Mesendoderm (in vitro differentiated cells): ENCODE measurements around the gene SARS2.
"Not testable (repeated sequence)": the region's sequence is repeated elsewhere in the genome, so short reads cannot be mapped to it uniquely, and the experiment has no call there.

Source experiments
- DNase-seq: peaks from one replicate; pipeline ENCODE4 v3.0.0; 2013
- H2AK5ac ChIP-seq: 2 replicates; pipeline ENCODE4 v1.6.1; 2013; ENCODE audit warnings: low read length, inconsistent platforms
- H2BK120ac ChIP-seq: 2 replicates; pipeline ENCODE4 v1.6.1; 2013; ENCODE audit warnings: low read depth, mild to moderate bottlenecking, low read length, moderate library complexity, mixed read lengths
- H2BK15ac ChIP-seq: replicated peaks from 2 replicates; pipeline ENCODE4 v1.6.1; 2013; ENCODE audit warnings: low read depth, mild to moderate bottlenecking, moderate library complexity
- H2BK5ac ChIP-seq: 2 replicates; pipeline ENCODE4 v1.6.1; 2013; ENCODE audit warnings: low read length, inconsistent platforms
- H3K18ac ChIP-seq: 2 replicates; pipeline ENCODE4 v1.6.1; 2013; ENCODE audit warnings: mild to moderate bottlenecking, low read length, mixed read lengths
- H3K23ac ChIP-seq: one replicate; pipeline ENCODE4 v1.6.1; 2013; ENCODE audit warnings: low read length
- H3K27ac ChIP-seq: 2 replicates; pipeline ENCODE4 v1.5.1; 2013; ENCODE audit warnings: low read depth, mild to moderate bottlenecking, inconsistent platforms, low read length, moderate library complexity
- H3K27me3 ChIP-seq: 2 replicates; pipeline ENCODE4 v1.6.1; 2013; ENCODE audit warnings: low read length, control low read depth, mild to moderate bottlenecking, inconsistent platforms; ENCODE audit not compliant: insufficient read depth, poor library complexity
- H3K36me3 ChIP-seq: 2 replicates; pipeline ENCODE4 v1.6.1; 2013; ENCODE audit warnings: low read length, inconsistent platforms; ENCODE audit not compliant: control insufficient read depth, insufficient read depth
- H3K4ac ChIP-seq: one replicate; pipeline ENCODE4 v1.6.1; 2013; ENCODE audit warnings: low read depth, mild to moderate bottlenecking, low read length, moderate library complexity
- H3K4me1 ChIP-seq: 2 replicates; pipeline ENCODE4 v1.6.1; 2013; ENCODE audit warnings: low read depth, low read length, inconsistent platforms; ENCODE audit not compliant: control insufficient read depth
- H3K4me2 ChIP-seq: 2 replicates; pipeline ENCODE4 v1.6.1; 2013; ENCODE audit warnings: low read length
- H3K4me3 ChIP-seq: 2 replicates; pipeline ENCODE4 v1.5.1; 2013; ENCODE audit warnings: mild to moderate bottlenecking, low read length
- H3K56ac ChIP-seq: one replicate; pipeline ENCODE4 v1.6.1; 2013; ENCODE audit warnings: low read length
- H3K79me1 ChIP-seq: 2 replicates; pipeline ENCODE4 v1.6.1; 2013; ENCODE audit warnings: low read length, inconsistent platforms
- H3K79me2 ChIP-seq: 2 replicates; pipeline ENCODE4 v1.6.1; 2013; ENCODE audit warnings: mild to moderate bottlenecking, low read length; ENCODE audit not compliant: control insufficient read depth, insufficient read depth
- H3K9ac ChIP-seq: 2 replicates; pipeline ENCODE4 v1.6.1; 2013; ENCODE audit warnings: low read length, inconsistent platforms
- H4K5ac ChIP-seq: one replicate; pipeline ENCODE4 v1.6.1; 2013; ENCODE audit warnings: low read length
- H4K8ac ChIP-seq: one replicate; pipeline ENCODE4 v1.6.1; 2013; ENCODE audit warnings: low read depth, mild to moderate bottlenecking, control low read depth, low read length, moderate library complexity
- WGBS: extraction: QIAGEN DNeasy Blood & Tissue Kit; methylation state at CpG from one replicate; pipeline ENCODE4 v1.1.7; 2013; ENCODE audit warnings: low lambda C conversion rate, missing lambda C conversion rate; ENCODE audit not compliant: insufficient coverage; ENCODE audit errors: extremely low coverage; 5-methylcytosine and 5-hydroxymethylcytosine counted together

The SARS2 gene

DNA sequence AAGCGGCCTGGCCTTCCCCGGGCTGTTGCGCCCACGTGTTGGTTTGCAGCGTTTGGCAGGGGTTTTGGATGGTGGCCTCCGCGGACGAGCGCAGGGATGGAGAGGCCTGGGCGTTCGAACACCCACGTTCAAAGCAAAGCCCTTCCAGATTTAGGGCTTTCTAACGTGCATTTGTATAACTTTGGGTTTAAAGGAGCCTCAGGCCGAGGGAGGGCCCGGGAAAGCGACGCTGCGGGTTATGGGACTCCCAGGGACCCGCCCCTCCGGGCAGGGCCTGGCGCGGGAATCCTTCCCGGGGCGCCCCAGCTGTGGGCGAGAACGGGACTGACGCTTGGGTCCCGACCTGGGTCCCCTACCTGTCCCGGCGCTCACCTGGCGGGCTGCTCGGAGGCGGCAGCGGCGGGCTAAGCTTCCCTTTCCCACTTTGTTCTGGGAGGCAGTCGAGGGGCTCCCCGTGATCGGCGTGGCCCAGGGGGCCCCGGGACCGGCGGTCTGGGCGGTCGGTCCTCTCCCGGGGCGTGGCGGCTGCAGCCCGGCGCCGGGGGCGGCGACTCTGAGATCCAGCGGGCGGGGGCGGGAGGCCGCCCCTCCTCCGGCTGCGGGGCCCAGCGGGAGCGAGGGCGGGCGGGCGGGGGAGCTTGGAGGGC lies 44.8 kb upstream of the SARS2 start, which contains the start of gene FBXO17:
Gene FBXO17, minus strand, starts transcription at position 529 of the 647 bp plus-strand sequence. CDS start 25,423 bp downstream, outside the sequence.
- H4K5ac ChIP-seq, result peak within 1 kb of the TSS; percentile 1
- peaks cover 2% of the 10 kb centered on the region for H3K79me1 ChIP-seq
- peak within 1 kb of the TSS; percentile 74 for H3K4me3 ChIP-seq
- peak within 1 kb of the TSS; percentile 23 for H3K4me2 ChIP-seq
- H2AK5ac ChIP-seq, result no peak within 1 kb of the TSS
- H3K4ac ChIP-seq, result peak within 1 kb of the TSS; percentile 72
- no peaks in the 10 kb centered on the region for H3K79me2 ChIP-seq
- DNase-seq, result peak; percentile 72
- H3K27ac ChIP-seq, result peak within 1 kb of the TSS; percentile 70
- peak within 1 kb of the TSS; percentile 92 for H3K56ac ChIP-seq
- H2BK5ac ChIP-seq, result peak within 1 kb of the TSS; percentile 82
- peak within 1 kb of the TSS; percentile 74 for H2BK120ac ChIP-seq
- peaks cover 2% of the 10 kb centered on the region for H3K27me3 ChIP-seq
- H2BK15ac ChIP-seq, result peak within 1 kb of the TSS; percentile 42
- peaks cover 4% of the 10 kb centered on the region for H3K4me1 ChIP-seq
- no peaks in the 10 kb centered on the region for H3K36me3 ChIP-seq
- peak within 1 kb of the TSS; percentile 42 for H4K8ac ChIP-seq
- H3K18ac ChIP-seq, result peak within 1 kb of the TSS; percentile 99
- peak within 1 kb of the TSS; percentile 89 for H3K9ac ChIP-seq
- H3K23ac ChIP-seq, result peak within 1 kb of the TSS; percentile 74
- no CpG with 5 or more reads among the region's 63 CpGs for WGBS

DNA sequence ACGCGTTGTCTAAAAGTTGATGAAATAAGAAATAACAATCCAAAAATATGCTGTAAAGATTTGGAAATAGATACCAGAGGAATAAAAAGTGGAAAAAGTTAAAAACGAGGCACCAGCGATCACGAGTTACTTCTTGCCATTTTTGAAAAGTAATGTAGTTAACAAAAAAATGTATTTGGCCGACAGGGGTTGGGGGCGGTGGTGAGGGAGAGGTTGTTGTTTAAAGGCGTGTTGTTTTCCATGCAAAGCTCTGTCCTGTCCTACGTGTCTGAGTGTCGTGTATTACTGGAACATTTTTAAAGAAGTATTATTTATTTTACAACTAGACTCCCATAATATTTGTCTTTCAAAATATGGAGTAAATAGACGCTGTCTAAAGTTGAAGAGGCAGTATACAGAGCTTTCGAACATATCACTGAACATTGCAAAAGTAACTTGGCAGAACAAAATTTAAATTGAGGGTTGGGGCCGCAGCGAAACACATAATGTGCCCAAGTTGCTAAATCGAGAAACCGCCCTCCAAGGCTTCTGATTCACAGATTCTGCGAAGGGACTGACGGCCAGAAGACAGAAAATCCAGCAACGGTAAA lies 44.2 kb upstream of the SARS2 start:
- H4K8ac ChIP-seq, result no peak overlapping the region
- H3K18ac ChIP-seq, result no peak overlapping the region
- no peak overlapping the region for H2BK120ac ChIP-seq
- H3K27me3 ChIP-seq, result peaks cover 1% of the 10 kb centered on the region
- H3K4me1 ChIP-seq, result peaks cover 4% of the 10 kb centered on the region
- DNase-seq, result no peak
- peak overlapping the region; percentile 18 for H3K4me2 ChIP-seq
- H3K27ac ChIP-seq, result no peak overlapping the region
- no peak overlapping the region for H3K4ac ChIP-seq
- WGBS, result no CpG with 5 or more reads among the region's 19 CpGs
- H3K23ac ChIP-seq, result no peak overlapping the region
- H2BK15ac ChIP-seq, result no peak overlapping the region
- H2BK5ac ChIP-seq, result no peak overlapping the region
- H3K79me1 ChIP-seq, result peaks cover 2% of the 10 kb centered on the region
- H3K56ac ChIP-seq, result peak overlapping the region; percentile 92
- no peak overlapping the region for H4K5ac ChIP-seq
- H3K9ac ChIP-seq, result peak overlapping the region; percentile 89
- no peak overlapping the region for H2AK5ac ChIP-seq
- H3K4me3 ChIP-seq, result peak overlapping the region; percentile 74
- no peaks in the 10 kb centered on the region for H3K36me3 ChIP-seq
- no peaks in the 10 kb centered on the region for H3K79me2 ChIP-seq

DNA sequence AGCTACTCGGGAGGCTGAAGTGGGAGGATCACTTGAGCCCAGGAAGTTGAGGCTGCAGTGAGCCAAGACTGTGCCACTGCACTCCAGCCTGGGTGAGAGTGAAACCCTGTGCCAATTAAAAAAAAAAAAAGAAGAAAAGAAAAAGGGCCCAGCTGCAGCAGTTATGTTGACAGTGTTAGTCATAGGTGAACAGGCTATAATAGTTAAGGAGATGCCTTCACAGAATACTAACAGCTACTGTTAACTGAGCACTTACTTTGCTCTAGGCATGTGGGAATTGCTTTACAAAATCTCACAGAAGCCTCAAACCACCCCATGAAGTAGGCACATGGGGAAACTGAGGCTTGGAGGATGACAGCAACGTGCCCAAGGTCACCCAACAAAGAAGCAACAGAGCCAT lies 41.1 kb upstream of the SARS2 start:
- Histone ChIP-seq H2AK5ac (no peak overlapping the region), H3K4ac (no peak overlapping the region), H3K27ac (no peak overlapping the region), H3K36me3 (no peaks in the 10 kb centered on the region), H2BK120ac (no peak overlapping the region), H2BK15ac (no peak overlapping the region), H3K9ac (no peak overlapping the region), H2BK5ac (no peak overlapping the region), H3K79me1 (peaks cover 2% of the 10 kb centered on the region), H3K23ac (no peak overlapping the region), H4K5ac (no peak overlapping the region), H3K27me3 (no peaks in the 10 kb centered on the region), H4K8ac (no peak overlapping the region), H3K18ac (no peak overlapping the region), H3K4me1 (peaks cover 4% of the 10 kb centered on the region), H3K79me2 (no peaks in the 10 kb centered on the region), H3K56ac (no peak overlapping the region), H3K4me3 (no peak overlapping the region), H3K4me2 (no peak overlapping the region)
- no CpG with 5 or more reads among the region's 2 CpGs for WGBS
- DNase-seq, result no peak

DNA sequence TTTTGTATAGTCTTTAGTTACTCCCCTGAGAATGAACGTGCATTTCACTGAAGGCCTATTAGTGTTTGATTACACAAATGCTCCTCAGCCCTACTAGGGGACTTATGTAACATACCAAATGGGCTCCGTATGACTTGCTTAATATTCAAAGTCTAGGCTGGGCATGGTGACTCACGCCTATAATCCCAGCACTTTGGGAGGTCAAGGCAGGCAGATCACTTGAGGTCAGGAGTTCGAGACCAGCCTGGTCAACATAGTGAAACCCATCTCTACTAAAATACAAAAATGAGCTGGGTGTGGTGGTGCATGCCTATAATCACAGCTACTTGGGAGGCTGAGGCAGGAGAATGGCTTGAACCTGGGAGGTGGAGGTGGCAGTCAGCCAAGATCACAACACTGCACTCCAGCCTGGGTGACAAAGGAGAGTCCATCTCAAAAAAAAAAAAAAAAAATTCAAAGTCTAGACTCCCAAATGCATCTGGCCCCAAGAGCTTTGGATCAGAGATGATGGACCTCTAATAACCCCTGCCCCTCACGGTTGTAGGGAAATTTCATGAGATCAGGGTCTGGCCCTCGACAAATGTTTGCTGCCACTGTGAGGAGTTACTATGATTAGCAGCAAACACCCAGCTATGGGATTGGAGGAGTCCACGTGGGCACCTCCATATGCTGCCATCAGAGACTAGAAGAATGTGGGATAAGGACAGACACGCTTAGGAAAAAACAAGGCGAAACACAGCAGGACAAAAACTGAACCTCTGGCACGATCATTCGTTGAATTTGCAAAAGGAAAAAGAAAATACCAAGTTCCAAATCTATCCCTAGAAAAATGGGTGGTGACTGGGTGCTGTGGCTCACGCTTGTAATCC lies 40.3 kb upstream of the SARS2 start:
- no peak overlapping the region for H2BK120ac ChIP-seq
- H2BK15ac ChIP-seq, result no peak overlapping the region
- H3K4ac ChIP-seq, result no peak overlapping the region
- H3K4me3 ChIP-seq, result no peak overlapping the region
- WGBS, result no CpG with 5 or more reads among the region's 12 CpGs
- H2AK5ac ChIP-seq, result no peak overlapping the region
- no peak overlapping the region for H3K27ac ChIP-seq
- H3K18ac ChIP-seq, result no peak overlapping the region
- H3K36me3 ChIP-seq, result no peaks in the 10 kb centered on the region
- no peak overlapping the region for H3K56ac ChIP-seq
- DNase-seq, result no peak
- no peak overlapping the region for H4K8ac ChIP-seq
- no peak overlapping the region for H3K9ac ChIP-seq
- no peak overlapping the region for H3K23ac ChIP-seq
- no peaks in the 10 kb centered on the region for H3K79me2 ChIP-seq
- peaks cover 2% of the 10 kb centered on the region for H3K79me1 ChIP-seq
- H3K4me2 ChIP-seq, result no peak overlapping the region
- no peaks in the 10 kb centered on the region for H3K27me3 ChIP-seq
- H2BK5ac ChIP-seq, result no peak overlapping the region
- H3K4me1 ChIP-seq, result no peaks in the 10 kb centered on the region
- no peak overlapping the region for H4K5ac ChIP-seq

DNA sequence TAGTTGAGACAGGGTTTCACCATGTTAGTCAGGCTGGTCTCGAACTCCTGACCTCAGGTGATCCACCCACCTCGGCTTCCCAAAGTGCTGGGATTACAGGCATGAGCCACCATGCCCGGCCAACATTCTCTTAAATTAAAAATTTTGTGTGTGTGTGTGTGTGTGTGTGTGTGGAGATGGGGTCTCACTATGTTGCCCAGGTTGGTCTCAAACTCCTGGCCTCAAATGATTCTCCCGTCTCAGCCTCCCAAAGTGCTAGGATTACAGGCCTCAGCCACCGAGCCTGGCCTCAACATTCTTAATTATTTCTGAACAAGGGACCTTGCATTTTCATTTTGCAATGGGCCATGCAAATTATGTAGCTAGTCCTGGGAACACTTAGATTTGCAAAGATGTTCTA lies 35.6 kb upstream of the SARS2 start:
- H2BK5ac ChIP-seq, H3K27ac ChIP-seq, H2BK15ac ChIP-seq, H3K79me1 ChIP-seq, H3K36me3 ChIP-seq, H2AK5ac ChIP-seq, H3K4me2 ChIP-seq, H3K4me1 ChIP-seq, DNase-seq, H3K18ac ChIP-seq, H2BK120ac ChIP-seq, H4K5ac ChIP-seq, H3K9ac ChIP-seq, H4K8ac ChIP-seq, H3K23ac ChIP-seq, H3K79me2 ChIP-seq, H3K4me3 ChIP-seq, H3K56ac ChIP-seq, H3K4ac ChIP-seq, H3K27me3 ChIP-seq: not testable (repeated sequence)
- WGBS, result no CpG with 5 or more reads among the region's 5 CpGs
